LNCaP clone FGC (cell line): ENCODE data around the gene HLA-A.
"Not testable (repeated sequence)": the region's sequence is repeated elsewhere in the genome, so short reads cannot be mapped to it uniquely, and the experiment has no call there.

Experiments used
- DNase-seq: peaks from one replicate; pipeline ENCODE4 v3.0.0-alpha.2; 2011; ENCODE audit warnings: low read depth
- H3K4me3 ChIP-seq: 2 replicates; pipeline ENCODE4 v1.5.1; 2011; ENCODE audit warnings: mild to moderate bottlenecking, low read depth, low read length, control low read depth
- TF ChIP-seq, protein P1 (sequence below): IDR thresholded peaks from 2 replicates; pipeline ENCODE4 v1.5.1; 2012; ENCODE audit warnings: mild to moderate bottlenecking; ENCODE audit not compliant: control insufficient read depth, insufficient read depth; ENCODE audit errors: extremely low read depth

Gene HLA-A

DNA sequence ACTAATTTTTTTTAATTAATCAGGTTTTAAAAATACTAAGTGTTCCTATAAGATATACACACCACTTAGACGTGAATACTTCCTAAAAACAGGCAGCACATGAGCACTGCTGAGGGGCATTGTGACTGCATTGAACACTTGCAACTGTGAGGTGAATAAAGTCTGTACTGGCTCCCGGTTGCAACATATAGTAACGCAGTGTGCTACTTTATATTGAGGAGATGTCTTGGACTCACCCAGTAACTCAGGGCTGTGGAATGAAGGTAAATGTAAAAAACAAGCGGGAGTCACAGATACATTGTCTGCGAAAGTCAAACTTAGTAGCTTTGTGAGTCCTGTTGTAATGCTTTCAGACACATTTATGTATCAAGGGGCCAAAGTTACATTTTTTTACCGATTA, 17.0 kb upstream of the HLA-A start:
- no peak for DNase-seq
- H3K4me3 ChIP-seq = no peak overlapping the region
- TF ChIP-seq, protein P1, sequence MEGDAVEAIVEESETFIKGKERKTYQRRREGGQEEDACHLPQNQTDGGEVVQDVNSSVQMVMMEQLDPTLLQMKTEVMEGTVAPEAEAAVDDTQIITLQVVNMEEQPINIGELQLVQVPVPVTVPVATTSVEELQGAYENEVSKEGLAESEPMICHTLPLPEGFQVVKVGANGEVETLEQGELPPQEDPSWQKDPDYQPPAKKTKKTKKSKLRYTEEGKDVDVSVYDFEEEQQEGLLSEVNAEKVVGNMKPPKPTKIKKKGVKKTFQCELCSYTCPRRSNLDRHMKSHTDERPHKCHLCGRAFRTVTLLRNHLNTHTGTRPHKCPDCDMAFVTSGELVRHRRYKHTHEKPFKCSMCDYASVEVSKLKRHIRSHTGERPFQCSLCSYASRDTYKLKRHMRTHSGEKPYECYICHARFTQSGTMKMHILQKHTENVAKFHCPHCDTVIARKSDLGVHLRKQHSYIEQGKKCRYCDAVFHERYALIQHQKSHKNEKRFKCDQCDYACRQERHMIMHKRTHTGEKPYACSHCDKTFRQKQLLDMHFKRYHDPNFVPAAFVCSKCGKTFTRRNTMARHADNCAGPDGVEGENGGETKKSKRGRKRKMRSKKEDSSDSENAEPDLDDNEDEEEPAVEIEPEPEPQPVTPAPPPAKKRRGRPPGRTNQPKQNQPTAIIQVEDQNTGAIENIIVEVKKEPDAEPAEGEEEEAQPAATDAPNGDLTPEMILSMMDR = no peak

- no peak for DNase-seq
- H3K4me3 ChIP-seq = no peak overlapping the region
- TF ChIP-seq, protein P1 = no peak
Observed at GRCh38 chr6:29925727-29926412, 16.5 kb upstream of the HLA-A start.

DNA sequence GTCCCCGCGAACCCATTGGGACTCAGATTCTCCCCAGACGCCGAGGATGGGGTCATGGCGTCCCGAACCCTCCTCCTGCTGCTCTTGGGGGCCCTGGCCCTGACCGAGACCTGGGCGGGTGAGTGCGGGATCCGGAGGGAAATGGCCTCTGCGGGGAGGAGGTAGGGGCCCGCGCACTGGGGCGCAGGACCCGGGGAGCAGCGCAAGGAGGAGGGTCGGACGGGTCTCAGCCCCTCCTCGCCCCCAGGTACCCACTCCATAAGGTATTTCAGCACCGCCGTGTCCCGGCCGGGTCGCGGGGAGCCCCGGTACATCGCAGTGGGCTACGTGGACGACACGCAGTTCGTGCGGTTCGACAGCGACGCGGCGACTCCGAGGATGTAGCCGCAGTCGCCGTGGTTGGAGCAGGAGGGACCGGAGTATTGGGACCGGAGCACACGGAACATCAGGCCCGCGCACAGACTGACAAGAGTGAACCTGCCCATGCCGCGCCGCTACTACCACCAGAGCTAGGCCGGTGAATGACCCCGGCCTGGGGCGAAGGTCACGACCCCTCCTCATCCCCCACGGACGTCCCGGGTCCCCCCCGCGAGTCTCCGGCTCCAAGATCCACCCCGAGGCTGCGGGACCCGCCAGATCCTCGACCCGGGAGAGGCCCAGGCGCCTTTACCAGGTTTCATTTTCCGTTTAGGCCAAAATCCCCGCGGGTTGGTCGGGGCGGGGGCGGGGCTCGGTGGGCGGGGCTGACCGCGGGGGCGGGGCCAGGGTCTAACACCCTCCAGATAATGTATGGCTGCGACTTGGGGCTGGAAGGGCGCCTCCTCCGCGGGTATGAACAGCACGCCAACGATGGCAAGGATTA, 15.7 kb upstream of the HLA-A start:
- TF ChIP-seq, protein P1 = no peak
- no peak overlapping the region for H3K4me3 ChIP-seq
- no peak for DNase-seq

GRCh38 chr6:29927275-29927569, 15.1 kb upstream of the HLA-A start:
- H3K4me3 ChIP-seq = no peak overlapping the region
- TF ChIP-seq, protein P1 = no peak
- no peak for DNase-seq

- no peak for DNase-seq
- no peak overlapping the region for H3K4me3 ChIP-seq
- TF ChIP-seq, protein P1 = no peak
Observed at GRCh38 chr6:29927841-29928388, 14.4 kb upstream of the HLA-A start.

- DNase-seq, H3K4me3 ChIP-seq: not testable (repeated sequence)
Observed at GRCh38 chr6:29930047-29930446, 12.3 kb upstream of the HLA-A start.

DNA sequence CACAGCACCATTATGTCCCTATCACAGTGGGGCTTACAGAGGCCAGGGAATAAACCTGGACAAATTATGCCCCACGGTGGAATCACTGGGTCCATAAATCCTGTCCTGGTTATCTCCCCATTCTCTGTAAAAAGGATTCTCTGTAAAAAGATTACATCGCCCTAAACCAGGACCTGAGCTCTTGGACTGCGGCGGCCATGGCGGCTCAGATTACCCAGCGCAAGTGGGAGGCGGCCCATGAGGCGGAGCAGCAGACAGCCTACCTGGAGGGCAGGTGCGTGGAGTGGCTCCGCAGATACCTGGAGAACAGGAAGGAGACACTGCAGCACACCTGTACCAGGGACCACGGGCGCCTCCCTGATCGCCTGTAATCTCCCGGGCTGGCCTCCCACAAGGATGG, 8.4 kb upstream of the HLA-A start:
- no peak for DNase-seq
- no peak overlapping the region for H3K4me3 ChIP-seq
- TF ChIP-seq, protein P1 = no peak
